Breast epithelium (tissue), 3 donors: ENCODE measurements around the gene XYLT1.

Experiments
- POLR2A ChIP-seq: fragments of 450-650 bp; IDR thresholded peaks from one replicate; pipeline ENCODE4 v1.6.1; 2016; ENCODE audit warnings: antibody characterized with exemption, mild to moderate bottlenecking, moderate library complexity
- POLR2AphosphoS5 ChIP-seq, 3 donors: sonication (generic); formaldehyde crosslinking; IDR thresholded peaks; one replicate each; pipeline ENCODE4 v1.6.1; 2017; ENCODE audit warnings: antibody characterized with exemption in 3 of 3
- TF ChIP-seq, protein P1 (sequence below), 3 donors: fragments of 450-650 bp; IDR thresholded peaks; one replicate each; pipeline ENCODE4 v1.5.1; 2016 to 2017; ENCODE audit warnings: antibody characterized with exemption in 3 of 3, mild to moderate bottlenecking in 3 of 3, moderate library complexity in 3 of 3

DNA sequence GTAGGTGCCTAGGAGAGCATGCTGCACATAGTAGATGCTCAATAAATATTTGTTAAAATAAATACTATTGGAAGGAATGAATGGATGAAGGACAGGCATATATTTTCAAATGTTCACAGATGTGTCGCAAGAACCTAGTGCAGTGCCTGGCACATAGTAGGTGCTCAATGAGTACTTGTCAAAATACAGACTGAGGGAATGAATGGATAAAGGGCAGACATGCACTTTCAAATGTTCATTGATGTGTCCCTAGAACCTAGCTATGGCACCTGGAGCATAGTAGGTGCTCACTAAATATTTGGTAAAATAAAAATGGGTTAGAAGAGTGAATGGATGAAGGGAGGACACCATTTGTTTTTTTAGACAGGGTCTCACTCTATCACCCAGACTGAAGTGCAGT lies 26.1 kb downstream of the XYLT1 start:
- TF ChIP-seq POLR2A (no peak), POLR2AphosphoS5 (IDR thresholded peaks at IDR 0.05) (no peak)
- TF ChIP-seq, protein P1, sequence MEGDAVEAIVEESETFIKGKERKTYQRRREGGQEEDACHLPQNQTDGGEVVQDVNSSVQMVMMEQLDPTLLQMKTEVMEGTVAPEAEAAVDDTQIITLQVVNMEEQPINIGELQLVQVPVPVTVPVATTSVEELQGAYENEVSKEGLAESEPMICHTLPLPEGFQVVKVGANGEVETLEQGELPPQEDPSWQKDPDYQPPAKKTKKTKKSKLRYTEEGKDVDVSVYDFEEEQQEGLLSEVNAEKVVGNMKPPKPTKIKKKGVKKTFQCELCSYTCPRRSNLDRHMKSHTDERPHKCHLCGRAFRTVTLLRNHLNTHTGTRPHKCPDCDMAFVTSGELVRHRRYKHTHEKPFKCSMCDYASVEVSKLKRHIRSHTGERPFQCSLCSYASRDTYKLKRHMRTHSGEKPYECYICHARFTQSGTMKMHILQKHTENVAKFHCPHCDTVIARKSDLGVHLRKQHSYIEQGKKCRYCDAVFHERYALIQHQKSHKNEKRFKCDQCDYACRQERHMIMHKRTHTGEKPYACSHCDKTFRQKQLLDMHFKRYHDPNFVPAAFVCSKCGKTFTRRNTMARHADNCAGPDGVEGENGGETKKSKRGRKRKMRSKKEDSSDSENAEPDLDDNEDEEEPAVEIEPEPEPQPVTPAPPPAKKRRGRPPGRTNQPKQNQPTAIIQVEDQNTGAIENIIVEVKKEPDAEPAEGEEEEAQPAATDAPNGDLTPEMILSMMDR (IDR thresholded peaks at IDR 0.05): no peak
